ENCODE measurements around the gene RASGRP2. TPM values are rescaled to one million over a fixed set of nuclear protein-coding genes. Genes with fewer than 3 reads are reported as not detected.

The RASGRP2 gene
- total and polyA plus RNA-seq, 3 donors from 2014 or later, result 14.4 to 26.3 (median 24.0) TPM

- no peak for DNase-seq
- Histone ChIP-seq H3K36me3 (ENCODE audit: low read depth, missing control alignments) (no peaks in the 10 kb centered on the region), H3K4me1 (no peaks in the 10 kb centered on the region), H3K27ac (no peak overlapping the region), H3K4me3 (no peak overlapping the region), H3K9me3 (no peaks in the 10 kb centered on the region), H3K27me3 (no peaks in the 10 kb centered on the region)
- 91% methylated on average over 12 of the region's 12 CpGs for WGBS, 2 donors
- TF ChIP-seq POLR2A (IDR thresholded peaks at IDR 0.05), result no peak
- TF ChIP-seq CTCF (IDR thresholded peaks at IDR 0.05), result no peak
- intact Hi-C loops (cut with DNase I; ENCODE audit: low total_unique reads), result no loop called here
These were observed 41.1 kb upstream of the RASGRP2 start for GRCh38 chr11:64784813-64785581.

- Histone ChIP-seq H3K4me1 (peaks cover 38% of the 10 kb centered on the region), H3K27ac (peak within 1 kb of the TSS; percentile 99 to 100), H3K27me3 (no peaks in the 10 kb centered on the region), H3K9me3 (no peaks in the 10 kb centered on the region), H3K36me3 (ENCODE audit: low read depth, missing control alignments) (no peaks in the 10 kb centered on the region), H3K4me3 (peak within 1 kb of the TSS; percentile 80 to 99)
- peak; percentile 100 for DNase-seq
- intact Hi-C loops (cut with DNase I; ENCODE audit: low total_unique reads), result no loop called here
- peak; percentile 95 for TF ChIP-seq POLR2A (IDR thresholded peaks at IDR 0.05)
- peak in 2 of 3 experiments; percentile 10 to 41 for TF ChIP-seq CTCF (IDR thresholded peaks at IDR 0.05)
- WGBS, 2 donors, result 0 to 1% methylated on average over 46 to 71 of the region's 80 CpGs
These were observed 34.7 kb upstream of the RASGRP2 start, which contains the start of gene SF1 for GRCh38 chr11:64778473-64779298. Gene SF1, minus strand, starts transcription at chr11:64778542. Its CDS starts 150 bp downstream, at chr11:64778392.

GRCh38 chr11:64778223-64778472, 34.2 kb upstream of the RASGRP2 start:
- Histone ChIP-seq H3K36me3 (ENCODE audit: low read depth, missing control alignments) (no peaks in the 10 kb centered on the region), H3K27me3 (no peaks in the 10 kb centered on the region), H3K9me3 (no peaks in the 10 kb centered on the region), H3K4me1 (peaks cover 44% of the 10 kb centered on the region), H3K27ac (peak overlapping the region; percentile 99 to 100), H3K4me3 (peak overlapping the region; percentile 80 to 99)
- intact Hi-C loops (cut with DNase I; ENCODE audit: low total_unique reads), result no loop called here
- TF ChIP-seq CTCF (IDR thresholded peaks at IDR 0.05), result no peak
- no peak for TF ChIP-seq POLR2A (IDR thresholded peaks at IDR 0.05)
- DNase-seq, result no peak
- 0% methylated on average over 3 of the region's 28 CpGs; no CpG with 5 or more reads in 1 of the 2 donors for WGBS, 2 donors

DNA sequence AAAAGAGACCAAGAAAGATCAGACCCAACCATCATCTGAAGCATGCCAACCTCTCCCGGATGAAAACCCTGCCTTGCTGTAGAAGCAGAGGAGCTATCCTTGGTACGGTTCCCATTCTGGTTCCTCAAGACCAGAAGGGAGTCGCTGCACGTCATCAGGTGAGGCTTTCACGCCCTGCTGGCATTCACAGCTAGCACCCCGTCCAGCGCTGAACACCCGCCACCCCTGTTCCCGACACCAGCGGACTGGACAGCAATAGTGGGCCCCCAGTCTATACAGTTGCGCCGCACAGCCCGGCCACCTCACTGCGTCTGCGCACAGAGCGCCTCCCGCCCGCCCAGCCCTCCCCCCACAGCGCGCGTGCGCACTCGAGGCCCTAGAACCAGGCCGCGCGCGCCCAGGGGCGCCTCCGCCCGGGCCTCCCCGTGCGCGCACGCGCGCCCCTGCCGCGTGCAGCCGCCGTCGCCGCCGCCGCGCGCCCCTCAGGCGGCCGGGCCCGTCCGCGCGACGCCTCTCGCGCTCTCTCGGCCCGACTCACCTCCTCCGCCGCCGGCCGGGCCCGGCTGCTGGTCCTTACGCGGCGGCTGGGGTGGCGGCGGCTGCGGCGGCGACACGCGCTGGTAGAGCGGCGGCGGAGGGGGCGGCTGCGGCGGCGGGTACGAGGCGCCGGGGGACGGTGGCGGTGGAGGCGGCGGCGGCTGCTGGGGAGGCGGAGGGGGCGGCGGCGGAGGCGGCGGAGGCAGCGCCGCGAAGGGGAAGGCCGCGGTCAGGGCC, 33.7 kb upstream of the RASGRP2 start:
- intact Hi-C loops (cut with DNase I; ENCODE audit: low total_unique reads), result no loop called here
- peak overlapping the region; percentile 99 to 100 for H3K27ac ChIP-seq
- WGBS, 2 donors, result 1% methylated on average over 11 to 62 of the region's 98 CpGs
- no peaks in the 10 kb centered on the region for H3K27me3 ChIP-seq
- no peaks in the 10 kb centered on the region for H3K9me3 ChIP-seq
- DNase-seq, result peak; percentile 87
- H3K4me3 ChIP-seq, result peak overlapping the region; percentile 80 to 99
- TF ChIP-seq CTCF (IDR thresholded peaks at IDR 0.05) (no peak), POLR2A (IDR thresholded peaks at IDR 0.05) (no peak)
- no peaks in the 10 kb centered on the region for H3K36me3 ChIP-seq (ENCODE audit: low read depth, missing control alignments)
- peaks cover 49% of the 10 kb centered on the region for H3K4me1 ChIP-seq
